HG03280 (cell line): Measurements from ENCODE around the gene MACROD1.

ENCODE experiments used
- ATAC-seq: cut with Tn5 transposase; IDR thresholded peaks from one replicate; pipeline ENCODE4 v1.9.1; 2021; ENCODE audit warnings: mild to moderate bottlenecking, moderate library complexity; ENCODE audit not compliant: unreplicated experiment

MACROD1 gene

DNA sequence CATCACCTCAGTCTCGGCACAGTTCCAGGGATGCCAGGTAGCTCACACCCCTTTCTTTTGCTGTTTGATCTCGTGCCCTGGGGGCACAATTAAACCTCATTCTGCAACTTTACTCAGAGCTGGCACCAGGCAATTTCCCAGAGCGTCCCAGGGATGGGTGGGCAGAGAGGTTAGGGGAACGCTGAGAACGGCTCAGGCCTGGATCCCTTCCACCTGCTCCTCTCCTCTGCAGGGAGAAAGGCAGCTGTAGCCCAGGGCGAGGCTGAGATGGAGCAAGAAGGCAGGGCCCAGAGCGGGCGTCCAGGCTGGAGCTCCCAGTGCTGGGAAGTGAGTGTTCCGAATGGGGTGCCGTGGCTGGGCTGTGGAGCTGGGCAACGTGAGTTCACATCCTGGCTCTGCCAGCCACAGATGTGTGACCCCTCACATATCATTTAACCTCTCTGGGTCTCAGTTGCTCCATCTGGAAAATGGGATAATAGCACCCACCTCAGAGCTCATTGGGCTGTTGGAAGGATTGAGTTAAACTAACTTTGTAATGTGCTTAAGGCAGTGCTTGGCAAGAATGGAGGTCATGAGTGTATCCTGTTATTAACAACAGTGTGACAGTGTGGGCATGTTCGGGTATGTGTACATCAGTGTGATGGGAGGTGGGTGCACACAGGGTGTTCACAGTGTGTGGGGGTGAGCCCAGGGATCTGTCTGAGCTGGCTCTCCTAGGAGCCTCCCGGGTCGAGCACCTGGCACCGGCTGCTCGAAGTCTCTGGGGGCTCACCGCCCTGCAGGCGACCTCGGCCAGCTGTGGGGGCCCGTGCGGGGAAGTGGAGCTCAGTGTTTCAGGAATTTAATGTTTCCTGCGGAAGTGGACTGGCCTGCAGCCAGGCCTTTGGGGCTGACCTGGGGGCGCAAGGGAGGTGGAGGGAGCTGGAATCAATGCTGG lies 164.2 kb downstream of the MACROD1 start:
- ATAC-seq: no peak

GRCh38 chr11:64000740-64001483 lies 165.0 kb downstream of the MACROD1 start:
- ATAC-seq: no peak

DNA sequence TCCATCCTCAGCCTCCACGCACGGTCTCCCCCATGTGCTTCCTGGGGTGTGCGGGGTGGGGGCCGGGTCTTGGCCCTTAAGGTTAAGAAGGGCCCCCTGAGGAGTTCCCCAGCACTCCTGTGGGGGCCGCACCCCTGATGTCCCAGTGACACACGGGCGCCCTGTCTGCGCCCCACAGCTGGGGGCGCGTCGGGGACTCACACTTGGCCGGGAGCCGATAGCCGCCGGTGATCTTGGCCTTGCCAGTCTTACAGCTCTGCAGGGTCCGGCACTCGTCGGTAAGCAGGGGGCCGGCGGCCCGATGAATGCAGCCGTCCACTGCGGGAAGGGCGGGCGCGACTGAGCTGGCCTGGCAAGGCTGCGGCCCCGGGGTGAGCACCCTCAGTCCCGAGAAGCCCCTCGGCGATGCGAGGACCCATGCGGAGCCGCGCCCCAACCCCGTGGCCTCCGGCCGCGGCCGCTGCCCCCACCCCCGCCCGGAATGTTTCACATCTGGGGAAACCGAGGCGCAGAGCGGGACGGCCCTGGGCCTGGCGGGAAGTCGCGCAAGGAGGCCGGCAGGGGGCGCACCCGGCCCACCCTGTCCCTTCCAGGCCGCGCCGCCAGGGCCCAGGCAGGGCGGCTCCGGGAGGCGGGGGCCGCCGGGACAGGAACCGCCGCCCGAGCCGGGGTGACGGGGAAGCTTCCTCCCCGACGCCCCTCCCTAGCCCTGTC lies 165.7 kb downstream of the MACROD1 start:
- ATAC-seq: no peak

DNA sequence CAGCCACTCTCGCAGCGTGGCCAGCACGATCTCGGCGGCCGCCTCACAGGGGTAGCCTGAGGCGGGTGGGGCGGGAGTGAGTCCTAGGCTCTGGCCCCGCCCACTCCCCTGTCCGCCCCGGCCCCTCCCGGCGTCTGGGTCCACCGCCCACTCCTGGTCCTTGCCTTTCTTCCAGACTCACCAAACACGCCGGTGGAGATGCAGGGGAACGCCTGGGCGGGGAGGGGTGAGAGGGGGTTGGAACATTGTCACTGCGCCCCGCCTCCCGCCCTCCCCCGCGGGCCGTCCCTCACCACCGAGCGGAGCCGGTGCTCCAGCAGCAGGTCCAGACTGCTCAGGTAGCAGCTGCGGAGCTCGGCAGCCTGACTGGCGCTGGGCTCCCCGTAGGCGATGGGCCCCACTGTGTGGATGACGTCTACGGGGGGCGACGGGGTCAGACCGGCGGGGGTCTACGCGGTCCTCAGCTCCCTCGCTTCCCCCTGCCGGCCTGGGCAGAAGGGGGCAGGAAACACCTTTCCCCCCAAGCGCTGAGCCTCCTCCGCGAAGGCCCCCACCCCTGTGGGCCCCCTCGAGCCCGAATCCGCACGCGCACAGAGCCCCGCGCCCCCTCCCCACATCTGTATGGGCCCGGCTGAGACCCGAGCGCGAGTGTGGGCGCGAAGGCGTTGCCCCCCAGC lies 166.4 kb downstream of the MACROD1 start:
- ATAC-seq: no peak

GRCh38 chr11:63998558-63999348 lies 167.2 kb downstream of the MACROD1 start:
- no peak for ATAC-seq

DNA sequence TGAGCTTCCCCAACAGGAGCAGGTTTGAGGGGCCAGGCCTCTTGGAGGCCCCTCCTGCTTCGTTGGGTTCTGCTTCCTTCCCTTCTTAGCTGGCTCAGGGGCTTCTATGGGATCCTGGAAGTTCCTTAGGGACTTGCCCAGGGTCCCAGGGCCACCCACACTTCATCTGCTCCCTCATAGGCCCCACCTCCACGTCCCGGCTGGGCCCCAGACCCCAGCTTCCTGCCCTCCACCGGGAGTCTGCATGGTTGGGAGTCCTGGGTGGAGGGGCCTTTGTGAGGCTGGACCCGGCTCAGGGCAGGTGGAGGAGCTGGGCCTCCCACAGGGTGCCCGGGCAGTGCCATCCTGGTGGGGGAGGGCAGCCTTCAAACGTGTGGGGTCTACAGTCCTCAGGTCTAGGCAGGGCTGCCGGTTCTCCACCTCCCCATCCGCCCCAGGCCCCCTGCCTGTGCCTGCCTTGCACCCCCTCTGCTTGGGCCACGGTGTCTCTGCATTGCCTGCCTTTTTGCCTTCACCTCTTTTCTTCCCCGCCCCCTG lies 168.0 kb downstream of the MACROD1 start:
- no peak for ATAC-seq

DNA sequence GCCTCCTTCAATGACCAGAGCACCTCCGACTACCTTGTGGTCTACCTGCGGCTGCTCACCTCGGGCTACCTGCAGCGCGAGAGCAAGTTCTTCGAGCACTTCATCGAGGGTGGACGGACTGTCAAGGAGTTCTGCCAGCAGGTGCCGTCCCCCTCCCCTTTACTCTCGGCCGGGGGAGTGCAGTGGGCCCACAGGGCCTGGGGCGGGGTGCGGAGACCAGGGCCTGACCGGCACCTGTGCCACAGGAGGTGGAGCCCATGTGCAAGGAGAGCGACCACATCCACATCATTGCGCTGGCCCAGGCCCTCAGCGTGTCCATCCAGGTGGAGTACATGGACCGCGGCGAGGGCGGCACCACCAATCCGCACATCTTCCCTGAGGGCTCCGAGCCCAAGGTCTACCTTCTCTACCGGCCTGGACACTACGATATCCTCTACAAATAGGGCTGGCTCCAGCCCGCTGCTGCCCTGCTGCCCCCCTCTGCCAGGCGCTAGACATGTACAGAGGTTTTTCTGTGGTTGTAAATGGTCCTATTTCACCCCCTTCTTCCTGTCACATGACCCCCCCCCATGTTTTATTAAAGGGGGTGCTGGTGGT lies 168.7 kb downstream of the MACROD1 start:
- no peak for ATAC-seq

DNA sequence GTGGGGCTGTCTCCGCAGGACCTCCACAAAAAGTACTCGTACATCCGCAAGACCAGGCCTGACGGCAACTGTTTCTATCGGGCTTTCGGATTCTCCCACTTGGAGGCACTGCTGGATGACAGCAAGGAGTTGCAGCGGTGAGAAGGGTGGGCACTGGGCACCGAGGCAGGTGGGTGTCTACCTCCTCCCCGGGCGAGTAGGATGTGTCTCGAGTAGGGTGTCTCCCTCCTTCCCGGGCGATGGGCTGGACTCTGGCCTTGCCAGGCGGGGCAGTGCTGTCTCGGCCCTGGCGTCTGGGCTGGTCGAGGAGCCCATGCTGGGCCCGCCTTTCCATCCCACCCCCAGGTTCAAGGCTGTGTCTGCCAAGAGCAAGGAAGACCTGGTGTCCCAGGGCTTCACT lies 169.4 kb downstream of the MACROD1 start:
- ATAC-seq: no peak

DNA sequence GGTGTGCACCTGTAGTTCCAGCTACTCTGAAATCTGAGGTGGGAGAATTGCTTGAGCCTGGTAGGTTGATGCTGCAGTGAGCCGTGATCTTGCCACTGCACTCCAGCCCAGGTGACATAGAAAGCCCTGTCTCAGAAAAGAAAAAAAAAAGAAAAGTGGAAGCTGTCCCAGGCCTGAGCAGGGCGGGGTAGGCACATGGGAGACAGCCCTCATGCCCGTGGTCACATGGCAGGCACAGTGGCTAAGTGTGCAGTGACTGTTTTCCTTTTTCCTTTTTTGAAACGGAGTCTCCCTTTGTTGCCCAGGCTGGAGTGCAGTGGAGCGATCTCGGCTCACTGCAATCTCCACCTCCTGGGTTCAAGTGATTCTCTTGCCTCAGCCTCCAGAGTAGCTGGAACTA lies 171.9 kb downstream of the MACROD1 start:
- ATAC-seq: no peak

DNA sequence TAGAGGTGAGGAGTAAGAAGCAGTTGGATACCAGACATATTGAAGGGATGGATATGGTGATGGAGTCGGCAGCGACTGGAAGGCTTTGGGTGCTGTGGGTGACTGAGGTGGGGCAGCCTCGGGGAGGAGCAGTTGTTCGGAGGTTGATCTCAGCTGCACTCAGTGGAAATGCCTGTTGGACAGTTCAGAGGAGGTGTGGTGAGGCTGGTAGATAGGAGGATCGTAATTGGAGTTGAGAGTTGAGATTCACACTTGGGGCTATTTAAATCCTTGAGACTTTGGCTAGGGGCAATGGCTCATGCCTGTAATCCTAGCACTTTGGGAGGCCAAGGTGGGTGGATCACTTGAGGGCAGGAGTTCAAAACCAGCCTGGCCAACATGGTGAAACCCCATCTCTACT lies 172.8 kb downstream of the MACROD1 start:
- no peak for ATAC-seq

DNA sequence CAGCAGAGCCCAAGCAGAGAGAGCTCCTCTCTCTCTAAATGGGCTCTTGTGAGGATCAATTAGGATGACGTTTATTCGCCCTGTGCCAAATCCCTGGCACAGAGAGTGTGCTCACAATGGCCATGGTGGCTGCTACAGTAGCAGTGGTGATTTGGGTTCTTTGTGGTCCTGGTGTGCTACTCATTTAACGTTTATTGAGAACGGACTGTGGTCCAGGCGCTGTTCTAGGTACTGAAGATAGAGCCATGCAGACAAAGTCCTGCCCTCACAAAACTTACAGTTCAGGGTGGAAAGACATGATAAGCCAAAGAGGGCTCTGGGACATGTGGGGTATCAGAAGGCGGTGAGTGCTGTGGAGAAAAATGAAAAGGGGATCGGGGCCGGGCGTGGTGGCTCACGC lies 174.4 kb downstream of the MACROD1 start:
- ATAC-seq: no peak

DNA sequence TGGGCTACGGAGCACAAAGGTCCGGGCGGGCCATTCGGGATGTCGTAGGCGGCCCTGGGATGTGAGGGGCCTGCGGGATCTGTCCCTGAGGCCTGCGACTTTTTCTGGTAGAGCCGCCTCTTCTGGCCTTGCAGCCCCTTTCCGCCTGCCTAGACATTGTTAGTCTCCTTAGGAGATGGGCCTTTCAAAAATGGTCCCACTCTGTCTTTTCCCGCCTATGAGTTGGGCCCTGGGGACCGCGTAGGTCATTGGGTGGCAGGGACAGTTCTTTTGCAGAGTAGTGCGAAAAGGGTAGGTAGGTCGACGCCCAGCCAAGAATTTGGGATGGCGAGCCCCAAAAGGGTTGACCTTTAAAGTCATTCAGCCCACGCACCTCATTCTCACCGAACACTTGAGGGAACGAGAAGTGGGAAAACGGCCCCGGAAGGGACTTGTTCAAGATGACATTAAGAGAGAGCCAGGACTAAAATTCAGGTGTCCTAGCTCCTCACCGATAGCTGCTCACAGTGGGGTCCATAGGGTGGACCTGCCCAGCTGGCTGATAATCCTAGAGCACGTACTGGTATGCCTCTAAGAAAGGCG lies 178.9 kb downstream of the MACROD1 start:
- no peak for ATAC-seq

- ATAC-seq: peak; percentile 85
Observed at GRCh38 chr11:63986156-63986931, 179.6 kb downstream of the MACROD1 start, which contains the start of gene OTUB1. OTUB1 (plus strand) TSS chr11:63986438; CDS start chr11:63986457, 19 bp downstream.

DNA sequence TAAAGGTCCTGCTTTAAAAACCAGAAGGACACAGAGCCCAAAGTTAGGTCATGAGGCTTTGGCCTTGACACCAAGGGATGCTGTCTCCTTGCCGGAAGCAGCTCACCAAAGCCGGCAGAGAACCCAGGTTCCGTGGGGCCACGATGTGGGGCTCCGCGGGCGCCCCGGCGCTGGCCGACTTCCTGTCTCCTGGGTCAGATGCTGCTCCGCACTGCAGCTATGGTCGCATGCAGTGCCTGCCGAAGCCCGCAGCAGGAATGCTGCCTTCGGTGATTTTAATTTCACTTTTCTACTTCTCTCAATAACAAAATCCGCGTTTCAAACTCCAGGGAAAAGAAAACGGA lies 180.1 kb downstream of the MACROD1 start:
- peak; percentile 30 for ATAC-seq

- ATAC-seq: no peak
Observed at GRCh38 chr11:63979426-63979825, 186.5 kb downstream of the MACROD1 start.

DNA sequence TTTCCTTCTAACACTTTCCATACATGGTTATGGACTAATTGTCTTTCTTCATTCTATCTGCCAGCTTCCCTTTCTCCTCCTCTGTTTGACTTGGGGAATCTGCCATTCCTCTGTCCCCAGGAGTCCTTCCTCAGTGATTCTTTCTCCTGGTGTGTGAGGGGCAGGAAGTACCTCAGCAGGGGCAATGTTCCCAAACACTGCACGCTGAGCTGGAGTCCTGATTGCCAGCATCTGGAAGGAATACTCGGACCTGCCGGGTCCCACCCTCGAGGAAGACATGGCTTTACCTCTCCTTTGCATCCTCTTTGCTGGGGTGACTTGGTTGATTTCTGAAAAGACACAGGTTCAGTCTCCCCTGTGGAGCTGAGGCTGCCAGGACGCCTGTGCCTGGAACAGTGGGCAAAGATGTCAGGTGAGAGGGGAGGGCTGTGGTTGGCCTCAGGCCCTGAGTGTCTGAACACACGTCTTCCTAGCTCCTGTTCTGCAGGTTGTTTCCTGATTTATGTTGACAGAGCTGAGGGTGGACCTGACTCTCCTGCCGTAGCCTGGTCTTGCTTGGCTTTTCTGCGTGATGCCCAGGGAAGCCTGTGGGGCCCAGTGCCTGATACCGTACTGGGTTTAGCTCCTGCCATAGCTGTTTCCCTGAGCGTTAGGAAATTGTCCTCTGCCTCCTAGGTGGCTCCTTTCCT lies 187.2 kb downstream of the MACROD1 start:
- ATAC-seq: no peak

DNA sequence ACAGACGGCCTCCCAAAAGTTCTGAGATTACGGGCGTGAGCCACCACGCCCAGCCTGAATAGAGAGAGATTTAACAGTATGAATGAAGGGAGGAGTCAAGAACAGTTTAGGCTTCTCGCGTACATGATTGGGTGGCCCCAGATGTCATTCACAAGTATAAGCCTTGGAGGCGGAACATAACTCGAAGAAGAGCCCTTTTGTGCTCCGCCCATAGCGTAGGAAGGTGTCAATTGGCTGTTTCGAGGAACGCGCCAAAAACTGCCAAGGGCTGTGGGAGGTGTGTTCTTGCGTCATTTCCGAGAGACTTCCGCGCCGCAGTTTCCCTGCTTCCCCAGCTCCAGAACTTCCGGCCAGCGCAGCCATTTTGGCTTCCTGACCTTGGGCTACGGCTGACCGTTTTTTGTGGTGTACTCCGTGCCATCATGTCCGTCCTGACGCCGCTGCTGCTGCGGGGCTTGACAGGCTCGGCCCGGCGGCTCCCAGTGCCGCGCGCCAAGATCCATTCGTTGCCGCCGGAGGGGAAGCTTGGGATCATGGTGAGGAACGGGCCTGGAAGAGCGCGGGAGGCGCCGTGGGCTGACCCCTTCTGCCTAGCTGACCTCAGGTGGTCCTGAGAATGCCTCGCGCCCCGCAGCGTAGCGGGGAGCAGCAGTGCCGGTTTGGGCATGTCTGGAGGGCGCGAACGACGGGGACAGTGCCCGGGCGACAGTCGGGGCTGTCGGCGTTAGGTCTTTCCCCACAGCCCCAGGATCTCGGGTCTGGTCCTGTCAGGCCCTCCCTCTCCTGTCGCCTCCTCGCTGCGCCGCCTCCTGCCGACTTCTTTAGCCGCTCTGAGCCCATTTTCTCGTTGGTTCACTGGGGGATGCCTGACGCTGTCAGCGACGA lies 191.4 kb downstream of the MACROD1 start, which contains the start of gene COX8A:
Gene COX8A, plus strand, starts transcription at position 362 of the 885 bp plus-strand sequence. Its CDS starts 61 bp downstream, at position 423.
- ATAC-seq: peak; percentile 97
